ENCODE results near the gene GPR35.
A peak's percentile ranks its signal among the peaks of the same experiment; 100 is the strongest.
"Not testable (repeated sequence)": the region's sequence is repeated elsewhere in the genome, so short reads cannot be mapped to it uniquely, and the experiment has no call there.

GPR35 gene

GRCh38 chr2:240603081-240603835, 22.0 kb upstream of the GPR35 start:
- no peak for DNase-seq (ENCODE audit: low spot score)

GRCh38 chr2:240603846-240604245, 21.4 kb upstream of the GPR35 start:
- no peak for DNase-seq (ENCODE audit: low spot score)

GRCh38 chr2:240604291-240604938, 20.9 kb upstream of the GPR35 start:
- peak; percentile 88 for DNase-seq (ENCODE audit: low spot score)

DNA sequence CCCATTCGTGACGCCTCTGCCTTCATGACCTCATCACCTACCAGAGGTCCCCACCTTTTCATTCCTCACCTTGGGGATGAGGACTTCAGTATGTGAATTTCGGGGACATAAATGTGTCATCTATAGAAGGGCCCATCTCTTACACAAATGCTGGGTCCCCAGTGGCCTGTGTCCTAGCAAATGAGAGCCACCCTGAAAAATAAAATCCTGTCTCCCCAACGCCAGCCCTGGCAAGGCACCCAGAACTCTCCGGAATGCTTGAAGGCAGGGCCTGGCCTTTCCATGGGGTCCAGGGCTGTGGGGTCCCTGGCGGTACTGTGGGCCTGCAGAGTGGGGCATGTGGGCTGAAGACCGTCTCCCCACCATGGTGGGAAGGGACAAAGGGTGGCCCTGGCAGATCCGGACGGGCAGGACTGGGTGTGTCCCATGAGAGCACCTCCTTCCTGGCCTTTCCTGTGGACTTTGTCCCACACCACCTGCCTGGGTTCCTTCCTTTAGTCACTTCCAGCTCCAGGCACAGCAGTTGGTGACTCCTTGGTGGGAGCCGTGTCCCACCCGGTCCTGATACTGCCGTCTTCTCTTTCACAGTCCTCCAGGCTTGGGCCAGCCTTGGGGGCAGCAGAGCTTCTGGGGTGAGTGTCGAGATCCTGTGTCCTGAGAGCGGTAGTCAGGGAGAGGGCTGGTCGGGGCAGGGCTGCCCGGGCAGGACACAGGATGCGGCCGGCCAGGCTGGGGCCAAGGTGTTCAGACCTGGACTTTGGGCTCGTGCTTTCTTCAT, 20.2 kb upstream of the GPR35 start:
- DNase-seq (ENCODE audit: low spot score): no peak

GRCh38 chr2:240605867-240606743, 19.2 kb upstream of the GPR35 start:
- DNase-seq (ENCODE audit: low spot score): no peak

GRCh38 chr2:240611601-240612210, 13.6 kb upstream of the GPR35 start:
- no peak for DNase-seq (ENCODE audit: low spot score)

DNA sequence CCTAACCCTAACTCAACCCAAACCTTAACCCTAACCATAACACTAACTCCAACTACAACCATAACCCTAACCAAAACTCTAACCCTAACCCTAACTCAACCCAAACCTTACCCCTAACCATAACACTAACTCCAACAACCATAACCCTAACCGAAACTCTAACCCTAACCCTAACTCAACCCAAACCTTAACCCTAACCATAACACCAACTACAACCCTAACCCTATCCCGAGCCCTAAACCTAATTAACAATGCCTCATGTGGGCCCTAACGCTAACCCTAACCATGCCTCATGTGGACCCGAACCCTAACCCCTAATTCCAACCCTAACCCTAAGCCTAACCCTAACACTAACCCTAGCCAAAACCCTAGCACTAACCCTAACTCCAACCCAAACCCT, 11.5 kb upstream of the GPR35 start:
- DNase-seq (ENCODE audit: low spot score): no peak

GRCh38 chr2:240614391-240614790, 10.9 kb upstream of the GPR35 start:
- DNase-seq (ENCODE audit: low spot score): no peak

GRCh38 chr2:240615396-240615795, 9.9 kb upstream of the GPR35 start:
- no peak for DNase-seq (ENCODE audit: low spot score)

GRCh38 chr2:240615820-240616547, 9.3 kb upstream of the GPR35 start:
- no peak for DNase-seq (ENCODE audit: low spot score)

DNA sequence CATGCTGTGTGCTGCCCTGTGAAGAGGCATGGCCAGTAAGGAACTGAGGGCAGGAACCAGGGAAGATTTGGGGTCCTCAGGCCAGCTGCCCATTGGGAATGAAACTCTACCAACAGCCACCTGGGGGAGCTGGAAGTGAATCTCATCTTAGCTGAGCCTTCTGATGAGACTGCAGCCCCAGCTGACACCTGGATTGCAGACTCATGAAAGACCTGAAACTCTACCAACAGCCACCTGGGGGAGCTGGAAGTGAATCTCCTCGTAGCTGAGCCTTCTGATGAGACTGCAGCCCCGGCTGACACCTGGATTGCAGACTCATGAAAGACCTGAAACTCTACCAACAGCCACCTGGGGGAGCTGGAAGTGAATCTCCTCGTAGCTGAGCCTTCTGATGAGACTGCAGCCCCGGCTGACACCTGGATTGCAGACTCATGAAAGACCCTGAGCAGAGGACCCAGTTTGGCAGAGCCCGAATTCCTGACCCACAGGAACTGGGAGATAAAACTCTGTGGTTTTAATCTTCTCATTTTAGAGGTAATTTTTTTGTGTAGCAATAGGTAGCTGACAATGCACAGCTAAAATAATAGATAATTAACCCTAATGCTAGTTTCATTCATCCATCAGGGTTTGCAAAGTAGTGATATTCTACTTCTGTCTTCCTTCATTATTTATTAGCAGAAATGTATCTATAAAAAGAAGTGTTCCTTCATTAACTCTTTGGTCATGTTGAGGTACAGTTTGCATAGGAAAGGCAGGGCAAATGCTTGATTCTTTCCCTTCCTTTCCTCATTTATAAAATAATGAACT, 8.2 kb upstream of the GPR35 start:
- DNase-seq (ENCODE audit: low spot score): not testable (repeated sequence)

DNA sequence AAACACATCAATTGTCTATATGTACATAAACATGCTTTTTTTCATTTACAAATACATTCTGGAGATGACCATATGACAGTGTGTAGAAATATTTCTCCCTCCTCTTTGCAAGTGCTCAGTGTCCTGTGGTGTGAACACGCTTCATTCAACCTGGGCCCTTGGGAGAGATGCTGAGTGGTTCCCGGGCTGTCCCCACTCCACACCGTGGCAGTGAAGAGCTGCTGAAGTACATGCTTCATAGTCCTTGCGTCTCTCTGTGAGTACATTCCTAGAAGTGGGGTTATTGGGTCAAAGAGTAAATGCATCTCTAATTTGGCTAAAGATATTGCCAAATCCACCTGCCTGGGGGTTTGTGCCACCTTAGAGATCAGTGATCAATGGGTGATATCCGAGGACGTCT, 6.5 kb upstream of the GPR35 start:
- DNase-seq (ENCODE audit: low spot score): no peak

DNA sequence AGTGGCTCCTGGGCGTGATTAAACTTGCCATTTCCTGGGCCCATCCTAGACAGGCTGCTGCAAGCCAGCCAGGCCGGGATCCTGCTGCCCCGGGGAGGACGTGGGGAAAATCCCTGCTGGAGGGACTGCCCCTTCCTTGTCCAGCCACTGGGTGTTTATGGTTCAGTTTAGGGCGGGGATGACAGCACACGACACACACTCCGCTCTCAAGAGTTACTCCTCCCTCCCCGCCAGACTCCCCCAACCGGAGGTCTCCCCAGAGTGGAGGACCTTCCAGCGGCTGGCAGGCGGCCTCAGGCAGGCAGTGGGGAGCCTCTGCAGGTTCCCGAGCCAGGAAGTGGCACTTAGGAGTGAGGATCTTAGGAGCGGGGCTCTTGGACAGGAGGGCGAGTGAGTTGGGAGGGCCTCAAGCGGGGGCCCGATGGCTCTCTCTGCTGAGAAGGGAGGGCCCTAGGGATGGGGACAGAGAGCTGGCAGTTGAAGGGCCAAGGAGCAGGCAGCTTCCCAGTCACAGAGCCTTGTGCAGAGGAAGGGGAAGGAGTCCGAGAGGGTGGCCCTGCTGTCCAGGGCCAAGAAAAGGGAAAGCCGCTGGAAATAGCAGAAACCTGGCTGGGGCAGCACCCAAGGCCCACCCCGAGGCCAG, 5.7 kb upstream of the GPR35 start:
- DNase-seq (ENCODE audit: low spot score): no peak

DNA sequence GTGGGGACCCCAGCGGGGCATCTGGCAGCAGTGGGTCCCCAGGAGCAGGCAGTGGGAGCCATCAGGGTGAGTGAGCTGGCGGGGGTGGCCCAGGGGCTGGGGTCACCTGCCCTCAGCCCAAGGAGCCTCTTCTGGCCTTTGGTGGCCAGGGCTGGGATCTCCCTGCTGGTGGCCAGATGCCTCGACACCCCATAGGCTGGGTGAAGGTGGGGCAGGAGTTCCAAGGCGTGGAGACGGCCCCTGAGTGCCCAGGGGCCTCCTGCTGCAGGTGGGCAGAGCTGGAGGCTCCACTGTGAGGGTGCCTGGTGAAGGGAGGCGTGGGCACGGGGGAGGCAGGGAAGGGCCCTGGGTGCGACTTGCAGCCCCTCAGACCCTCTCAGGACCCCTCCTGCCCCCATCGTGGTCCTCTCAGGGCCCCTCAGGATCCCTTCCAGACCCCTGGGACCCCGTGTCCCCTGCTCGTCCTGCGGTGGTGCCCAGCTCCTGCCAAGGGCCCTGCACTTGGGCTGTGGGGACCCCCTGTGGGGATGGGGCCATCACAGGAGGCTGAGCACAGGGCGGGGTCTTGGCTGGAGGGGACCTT, 5.0 kb upstream of the GPR35 start:
- DNase-seq (ENCODE audit: low spot score): no peak

DNA sequence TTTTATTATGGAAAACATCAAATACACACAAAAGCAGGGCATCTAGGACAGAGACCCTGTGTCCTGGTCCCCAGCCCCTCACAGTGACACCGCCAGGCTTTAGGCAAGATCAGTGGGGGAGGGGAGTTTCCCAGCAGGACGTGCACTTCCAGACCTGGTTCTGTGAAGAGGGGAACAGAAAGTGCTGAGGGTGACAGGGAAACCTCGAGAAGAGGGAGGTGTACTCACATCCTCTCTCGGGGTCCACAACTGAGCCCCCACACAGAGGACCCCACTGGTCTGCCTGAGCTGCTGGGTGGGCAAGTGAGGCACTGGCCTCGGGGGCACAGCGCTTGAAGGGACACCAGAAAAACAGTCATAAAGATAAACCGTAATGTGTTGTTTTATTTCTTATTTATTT, 4.4 kb upstream of the GPR35 start:
- DNase-seq (ENCODE audit: low spot score): no peak

GRCh38 chr2:240622060-240622411, 3.2 kb upstream of the GPR35 start:
- DNase-seq (ENCODE audit: low spot score): no peak

GRCh38 chr2:240622531-240623235, 2.6 kb upstream of the GPR35 start:
- DNase-seq (ENCODE audit: low spot score): no peak

- DNase-seq (ENCODE audit: low spot score): no peak
Observed at GRCh38 chr2:240623531-240624010, 1.7 kb upstream of the GPR35 start.
